ENCODE measurements around the gene TMEM221.

DNA sequence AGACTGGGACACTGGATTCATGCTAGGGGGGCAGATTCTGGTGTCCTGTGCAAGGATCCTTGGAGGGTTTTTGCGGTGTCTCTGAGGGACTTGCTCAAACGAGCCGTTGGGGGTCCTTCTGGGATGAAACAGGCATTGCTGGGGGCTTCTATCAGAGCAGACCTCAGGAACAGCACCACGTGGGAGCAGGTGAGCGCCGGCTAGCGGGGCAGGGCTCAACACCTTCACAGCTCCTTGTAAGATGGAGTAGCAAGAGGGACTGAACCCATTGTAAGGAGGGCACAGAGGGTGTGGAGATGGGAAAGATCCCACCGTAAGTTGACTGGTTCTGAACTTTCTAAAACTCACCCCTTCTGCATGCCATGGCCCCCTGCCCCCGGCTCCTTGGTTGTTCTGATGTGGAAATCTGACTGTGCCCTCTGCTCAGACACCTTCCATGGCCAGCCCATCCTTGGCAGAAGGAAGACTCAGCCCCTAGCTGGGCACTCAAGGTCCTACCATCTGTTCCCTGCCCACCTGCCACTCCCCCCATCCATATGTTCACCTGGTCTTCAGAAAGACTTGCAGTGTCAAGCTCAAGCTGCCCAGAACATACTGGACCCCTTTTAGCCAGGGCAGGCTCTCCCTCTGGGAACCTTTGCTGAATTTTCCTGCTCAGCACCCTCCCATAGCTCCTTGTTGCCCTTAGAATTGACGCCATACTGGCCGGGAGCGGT, 23.1 kb upstream of the TMEM221 start:
- TF ChIP-seq, protein P1, sequence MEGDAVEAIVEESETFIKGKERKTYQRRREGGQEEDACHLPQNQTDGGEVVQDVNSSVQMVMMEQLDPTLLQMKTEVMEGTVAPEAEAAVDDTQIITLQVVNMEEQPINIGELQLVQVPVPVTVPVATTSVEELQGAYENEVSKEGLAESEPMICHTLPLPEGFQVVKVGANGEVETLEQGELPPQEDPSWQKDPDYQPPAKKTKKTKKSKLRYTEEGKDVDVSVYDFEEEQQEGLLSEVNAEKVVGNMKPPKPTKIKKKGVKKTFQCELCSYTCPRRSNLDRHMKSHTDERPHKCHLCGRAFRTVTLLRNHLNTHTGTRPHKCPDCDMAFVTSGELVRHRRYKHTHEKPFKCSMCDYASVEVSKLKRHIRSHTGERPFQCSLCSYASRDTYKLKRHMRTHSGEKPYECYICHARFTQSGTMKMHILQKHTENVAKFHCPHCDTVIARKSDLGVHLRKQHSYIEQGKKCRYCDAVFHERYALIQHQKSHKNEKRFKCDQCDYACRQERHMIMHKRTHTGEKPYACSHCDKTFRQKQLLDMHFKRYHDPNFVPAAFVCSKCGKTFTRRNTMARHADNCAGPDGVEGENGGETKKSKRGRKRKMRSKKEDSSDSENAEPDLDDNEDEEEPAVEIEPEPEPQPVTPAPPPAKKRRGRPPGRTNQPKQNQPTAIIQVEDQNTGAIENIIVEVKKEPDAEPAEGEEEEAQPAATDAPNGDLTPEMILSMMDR (IDR thresholded peaks at IDR 0.05) = no peak
- no peak for TF ChIP-seq POLR2A (IDR thresholded peaks at IDR 0.05)
- no peak for TF ChIP-seq EP300 (IDR thresholded peaks at IDR 0.05)

Data from tibial nerve (tissue), 4 donors.